Renal cortical epithelial cell (primary cell): ENCODE measurements around the gene ZNF521. TPM values are rescaled to one million over a fixed set of nuclear protein-coding genes. Genes with fewer than 3 reads are reported as not detected.
"Not testable (repeated sequence)": the region's sequence is repeated elsewhere in the genome, so short reads cannot be mapped to it uniquely, and the experiment has no call there.

Experiments used
- DNase-seq: peaks from one replicate; pipeline ENCODE4 v3.0.0-alpha.2; 2011; ENCODE audit warnings: low read depth
- total RNA-seq: library from RNA; depleted of rRNA; stranded (reverse); fragments of >200 nt; gene quantifications from 2 replicates; pipeline ENCODE4 v1.2.3, GENCODE V29; 2014

Gene ZNF521
- total RNA-seq, 1 donor from 2014 or later: 1.3 TPM

DNA sequence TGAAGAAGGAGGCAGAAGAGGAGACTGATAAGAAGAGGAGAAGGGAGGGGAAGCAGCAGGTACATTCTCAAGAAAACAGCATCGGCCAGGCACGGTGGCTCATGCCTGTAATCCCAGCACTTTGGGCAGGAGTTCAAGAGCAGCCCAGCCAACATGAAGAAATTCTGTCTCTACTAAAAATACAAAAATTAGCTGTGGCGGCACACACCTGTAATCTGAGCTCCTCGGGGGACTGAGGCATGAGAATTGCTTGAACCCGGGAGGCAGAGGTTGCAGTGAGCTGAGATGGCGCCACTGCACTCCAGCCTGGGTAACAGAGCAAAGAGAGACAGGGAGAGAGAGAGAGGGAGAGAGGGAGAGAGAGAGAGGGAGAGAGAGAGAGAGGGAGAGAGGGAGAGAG, 318.8 kb downstream of the ZNF521 start:
- not testable (repeated sequence) for DNase-seq

- DNase-seq: no peak
Observed at GRCh38 chr18:25029802-25030201, 322.2 kb downstream of the ZNF521 start.

GRCh38 chr18:25019931-25020330, 332.0 kb downstream of the ZNF521 start:
- DNase-seq: no peak

GRCh38 chr18:25019086-25019860, 332.7 kb downstream of the ZNF521 start:
- no peak for DNase-seq

DNA sequence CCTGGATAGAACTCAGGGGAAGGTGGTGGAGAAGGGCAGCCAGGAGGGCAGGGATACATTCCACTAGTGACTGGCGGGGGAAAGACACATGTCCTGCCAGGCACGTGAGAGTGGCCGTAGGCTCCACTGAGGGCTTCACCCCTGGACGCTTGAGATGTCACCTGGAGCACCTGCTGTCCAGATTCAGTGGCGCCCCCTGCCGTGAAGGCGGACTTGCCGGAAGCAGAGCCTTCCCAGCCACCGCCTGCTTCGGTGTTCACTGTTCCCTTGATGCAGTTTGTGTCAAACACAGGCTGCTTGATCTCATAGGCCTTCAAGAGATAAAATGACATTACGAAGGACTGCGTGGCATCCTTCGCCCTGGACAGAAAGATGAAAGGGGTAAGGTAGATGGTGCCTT, 335.3 kb downstream of the ZNF521 start:
- DNase-seq: no peak

DNA sequence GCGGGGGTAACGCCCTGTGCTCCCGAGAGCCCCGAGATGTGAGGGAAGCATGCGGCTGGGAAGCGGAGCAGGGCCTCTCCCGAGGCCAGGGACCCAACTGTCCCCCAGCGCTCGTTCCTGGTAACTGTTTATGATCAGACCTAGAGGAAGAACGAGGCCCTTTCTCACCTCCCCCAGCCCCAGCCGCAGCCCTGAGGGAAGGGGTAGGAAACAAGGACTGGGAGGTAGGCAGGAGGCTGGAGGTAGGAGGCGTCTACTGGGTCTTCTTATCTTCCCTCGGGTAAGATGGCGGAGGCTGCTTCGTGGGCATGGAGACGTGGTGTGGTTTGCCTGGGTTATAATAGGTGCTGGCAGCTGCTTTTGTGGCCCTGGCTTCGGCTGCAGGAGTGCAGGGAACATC, 335.8 kb downstream of the ZNF521 start:
- no peak for DNase-seq
